HG02588 (cell line): ENCODE results near the gene YJEFN3.

ENCODE experiments used
- ATAC-seq: cut with Tn5 transposase; IDR thresholded peaks from one replicate; pipeline ENCODE4 v1.9.1; 2021; ENCODE audit warnings: mild to moderate bottlenecking, moderate library complexity; ENCODE audit not compliant: unreplicated experiment

The YJEFN3 gene

DNA sequence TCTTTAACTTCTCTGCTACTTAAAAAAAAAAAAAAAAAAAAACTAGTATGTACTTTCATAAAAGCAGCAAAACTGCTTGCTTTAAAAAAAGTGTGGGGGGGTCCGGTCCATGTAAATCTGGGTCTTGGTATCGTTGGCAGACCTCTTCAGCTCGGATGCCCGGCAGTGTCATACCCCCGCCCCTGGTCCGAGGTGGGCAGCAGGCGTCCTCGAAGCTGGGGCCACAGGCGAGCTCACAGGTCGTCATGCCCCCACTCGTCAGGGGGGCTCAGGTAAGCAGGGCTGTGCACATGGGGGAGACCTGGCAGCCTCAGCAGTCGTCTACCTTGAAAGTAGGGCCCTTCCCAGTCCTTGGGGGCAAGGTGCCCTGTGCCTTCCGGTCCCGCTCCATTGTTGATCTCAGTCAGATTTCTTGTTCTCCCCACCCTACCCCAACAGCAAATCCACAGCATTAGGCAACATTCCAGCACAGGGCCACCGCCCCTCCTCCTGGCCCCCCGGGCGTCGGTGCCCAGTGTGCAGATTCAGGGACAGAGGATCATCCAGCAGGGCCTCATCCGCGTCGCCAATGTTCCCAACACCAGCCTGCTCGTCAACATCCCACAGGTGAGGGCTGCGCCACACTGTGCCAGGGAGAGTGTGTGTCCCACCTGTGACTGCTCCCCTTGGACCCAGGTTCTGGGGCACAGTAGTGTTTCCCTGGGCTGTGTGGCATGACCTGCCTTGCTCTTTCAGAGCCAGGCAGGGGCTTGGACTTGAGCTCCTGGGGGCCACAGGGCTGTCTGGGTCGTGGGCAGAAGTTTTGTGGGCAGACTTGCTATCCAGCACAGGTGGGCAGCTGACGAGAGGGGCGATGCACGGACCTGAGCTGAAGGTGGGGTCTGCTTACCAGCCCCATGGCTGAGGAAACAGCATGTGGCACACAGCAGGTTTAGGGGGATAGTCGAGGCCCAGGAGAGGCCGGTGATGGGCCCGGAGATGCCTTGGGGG is 32.8 kb upstream of the YJEFN3 start:
- ATAC-seq, result no peak

DNA sequence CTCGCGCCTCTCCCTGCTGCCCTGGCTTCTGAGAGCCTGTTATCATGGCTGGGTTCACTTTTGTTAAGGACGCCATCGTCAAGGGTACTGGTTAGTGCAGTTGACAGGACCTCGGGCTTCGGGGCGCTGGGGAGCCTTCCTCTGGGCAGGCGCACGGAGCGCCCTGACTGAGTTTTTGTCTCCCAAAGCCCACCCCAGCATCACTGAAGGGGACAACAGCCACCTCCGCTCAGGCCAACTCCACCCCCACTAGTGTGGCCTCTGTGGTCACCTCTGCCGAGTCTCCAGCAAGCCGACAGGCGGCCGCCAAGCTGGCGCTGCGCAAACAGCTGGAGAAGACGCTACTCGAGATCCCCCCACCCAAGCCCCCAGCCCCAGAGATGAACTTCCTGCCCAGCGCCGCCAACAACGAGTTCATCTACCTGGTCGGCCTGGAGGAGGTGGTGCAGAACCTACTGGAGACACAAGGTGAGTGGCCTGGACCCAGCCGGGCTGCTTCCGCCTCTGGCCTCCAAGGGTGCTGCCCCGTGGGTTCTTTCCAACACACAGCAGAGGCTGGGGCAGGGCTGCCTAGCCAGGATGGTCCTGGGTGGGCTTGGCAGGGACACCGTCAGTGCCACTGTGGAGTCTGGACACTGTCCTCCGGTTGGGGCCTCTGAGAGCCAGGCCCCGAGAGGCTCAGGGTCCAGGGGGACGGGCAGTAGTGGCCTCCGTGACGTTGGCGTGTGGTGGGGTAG is 30.3 kb upstream of the YJEFN3 start:
- ATAC-seq, result no peak

DNA sequence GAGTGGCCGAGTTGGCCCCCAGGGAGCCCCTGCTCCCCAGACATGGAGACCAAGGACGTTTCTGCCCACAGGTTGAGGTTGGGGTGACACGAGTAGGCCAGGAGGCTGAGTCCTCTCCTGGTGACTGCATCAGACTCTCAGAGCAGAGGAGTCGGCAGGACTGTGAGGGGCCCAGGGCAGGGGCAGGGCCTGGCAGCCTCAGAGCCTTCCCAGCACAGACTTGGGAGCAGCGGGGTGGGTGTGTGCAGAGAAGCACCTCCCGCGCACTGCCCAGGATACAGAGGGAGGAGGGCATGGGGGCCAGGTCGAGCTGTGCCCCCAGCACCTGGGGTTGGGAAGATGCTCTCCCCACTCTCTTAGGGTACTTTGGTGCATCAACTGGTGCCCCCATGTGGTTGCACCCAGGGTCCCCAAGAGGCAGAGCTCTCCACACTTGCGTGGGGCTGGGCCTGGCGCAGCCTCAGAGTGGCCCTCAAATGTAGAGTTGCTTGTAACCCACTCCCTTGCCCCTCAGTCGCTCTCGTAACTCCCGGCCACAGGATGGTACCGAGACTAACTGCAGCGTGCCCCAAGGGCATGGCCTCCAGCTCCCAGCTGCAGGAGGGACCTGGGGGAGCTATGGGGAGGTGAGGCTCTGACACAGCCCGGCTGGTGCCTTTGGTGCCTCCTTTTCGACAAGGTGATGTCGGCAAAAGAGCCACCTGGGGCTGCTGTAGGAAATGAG is 29.3 kb upstream of the YJEFN3 start:
- ATAC-seq, result no peak

DNA sequence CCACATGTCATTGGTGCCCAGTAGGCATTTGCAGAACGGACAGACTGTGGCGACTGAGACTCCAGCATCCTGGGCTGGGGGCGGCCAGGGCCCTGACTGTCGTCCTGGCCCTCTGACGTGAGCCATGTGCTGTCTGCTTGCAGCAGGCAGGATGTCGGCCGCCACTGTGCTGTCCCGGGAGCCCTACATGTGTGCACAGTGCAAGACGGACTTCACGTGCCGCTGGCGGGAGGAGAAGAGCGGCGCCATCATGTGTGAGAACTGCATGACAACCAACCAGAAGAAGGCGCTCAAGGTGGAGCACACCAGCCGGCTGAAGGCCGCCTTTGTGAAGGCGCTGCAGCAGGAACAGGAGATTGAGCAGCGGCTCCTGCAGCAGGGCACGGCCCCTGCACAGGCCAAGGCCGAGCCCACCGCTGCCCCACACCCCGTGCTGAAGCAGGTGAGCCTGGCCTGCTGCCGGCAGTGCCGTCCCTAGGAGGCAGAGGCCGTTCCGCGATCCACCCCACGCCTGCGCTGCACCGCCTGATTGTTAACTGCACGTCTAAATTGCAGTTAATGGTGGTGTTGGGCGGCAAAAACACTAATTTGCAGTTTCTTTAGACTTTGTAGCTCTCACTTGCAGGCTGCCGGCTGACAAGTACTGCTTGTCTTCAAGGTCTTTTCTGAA is 27.6 kb upstream of the YJEFN3 start:
- ATAC-seq, result no peak

DNA sequence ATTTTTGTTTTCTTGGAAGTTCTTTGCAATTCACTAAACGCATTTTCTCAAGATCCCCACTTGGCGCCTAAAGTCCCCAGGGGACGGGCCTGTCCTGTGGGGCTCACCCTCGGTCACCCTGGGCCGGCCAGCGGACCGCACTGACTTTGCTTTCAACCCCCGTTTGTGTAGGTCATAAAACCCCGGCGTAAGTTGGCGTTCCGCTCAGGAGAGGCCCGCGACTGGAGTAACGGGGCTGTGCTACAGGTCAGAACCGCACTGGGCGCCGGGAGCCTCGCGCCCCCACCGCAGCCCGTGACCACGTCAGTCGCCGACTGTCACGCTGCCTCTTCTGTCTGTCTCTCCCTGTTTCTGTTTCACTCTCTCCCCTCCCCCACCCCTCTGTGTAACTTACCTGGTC is 26.9 kb upstream of the YJEFN3 start:
- ATAC-seq, result no peak

DNA sequence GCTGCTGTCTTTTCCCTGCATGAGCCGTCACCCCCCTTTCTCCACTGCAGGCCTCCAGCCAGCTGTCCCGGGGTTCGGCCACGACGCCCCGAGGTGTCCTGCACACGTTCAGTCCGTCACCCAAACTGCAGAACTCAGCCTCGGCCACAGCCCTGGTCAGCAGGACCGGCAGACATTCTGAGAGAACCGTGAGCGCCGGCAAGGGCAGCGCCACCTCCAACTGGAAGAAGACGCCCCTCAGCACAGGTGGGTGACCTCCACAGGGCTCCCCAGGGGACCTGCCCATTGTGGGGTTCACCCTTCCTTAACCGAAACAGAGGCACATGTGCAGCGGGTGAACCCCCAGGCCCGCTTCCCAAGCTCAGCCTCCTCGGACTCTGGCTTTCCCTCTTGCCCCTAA is 26.4 kb upstream of the YJEFN3 start:
- no peak for ATAC-seq

DNA sequence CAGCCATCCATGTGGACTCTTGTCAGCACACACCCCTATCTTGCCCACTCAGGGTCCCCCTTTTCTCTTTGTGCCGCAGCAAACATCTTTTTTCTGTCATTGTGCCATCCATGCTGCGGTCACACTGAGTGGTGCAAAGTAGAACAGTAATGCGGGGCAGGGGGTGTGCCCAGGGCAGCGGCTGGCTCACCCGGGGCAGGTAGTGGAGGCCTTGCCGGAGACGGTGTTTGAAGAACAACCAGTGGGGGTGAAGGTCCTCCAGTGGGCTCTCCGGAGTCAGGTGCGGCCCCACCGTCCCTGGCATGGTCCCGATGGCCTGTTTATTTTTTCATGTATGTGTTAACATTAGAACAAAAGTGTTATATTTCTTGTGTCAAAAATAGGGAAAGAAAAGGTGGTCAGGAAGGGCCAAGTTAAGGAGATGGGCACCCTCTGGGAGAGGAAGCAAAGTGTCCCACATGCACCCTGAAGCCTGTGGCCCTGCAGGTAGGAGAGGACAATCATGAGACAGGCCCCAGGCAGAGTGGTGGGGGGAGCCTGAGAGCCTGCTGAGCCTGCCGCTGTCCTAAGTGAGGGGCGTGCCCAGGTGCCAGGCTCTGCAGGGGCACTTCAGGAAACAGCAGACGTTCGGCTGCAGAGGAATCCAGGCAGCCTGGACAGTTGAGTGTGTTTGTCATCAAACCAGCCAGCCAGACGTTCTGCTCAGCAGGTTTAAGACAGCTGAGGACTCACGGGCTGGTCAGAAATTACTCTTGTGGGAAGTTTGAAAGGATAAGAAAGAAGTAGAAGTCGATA is 25.7 kb upstream of the YJEFN3 start:
- no peak for ATAC-seq

DNA sequence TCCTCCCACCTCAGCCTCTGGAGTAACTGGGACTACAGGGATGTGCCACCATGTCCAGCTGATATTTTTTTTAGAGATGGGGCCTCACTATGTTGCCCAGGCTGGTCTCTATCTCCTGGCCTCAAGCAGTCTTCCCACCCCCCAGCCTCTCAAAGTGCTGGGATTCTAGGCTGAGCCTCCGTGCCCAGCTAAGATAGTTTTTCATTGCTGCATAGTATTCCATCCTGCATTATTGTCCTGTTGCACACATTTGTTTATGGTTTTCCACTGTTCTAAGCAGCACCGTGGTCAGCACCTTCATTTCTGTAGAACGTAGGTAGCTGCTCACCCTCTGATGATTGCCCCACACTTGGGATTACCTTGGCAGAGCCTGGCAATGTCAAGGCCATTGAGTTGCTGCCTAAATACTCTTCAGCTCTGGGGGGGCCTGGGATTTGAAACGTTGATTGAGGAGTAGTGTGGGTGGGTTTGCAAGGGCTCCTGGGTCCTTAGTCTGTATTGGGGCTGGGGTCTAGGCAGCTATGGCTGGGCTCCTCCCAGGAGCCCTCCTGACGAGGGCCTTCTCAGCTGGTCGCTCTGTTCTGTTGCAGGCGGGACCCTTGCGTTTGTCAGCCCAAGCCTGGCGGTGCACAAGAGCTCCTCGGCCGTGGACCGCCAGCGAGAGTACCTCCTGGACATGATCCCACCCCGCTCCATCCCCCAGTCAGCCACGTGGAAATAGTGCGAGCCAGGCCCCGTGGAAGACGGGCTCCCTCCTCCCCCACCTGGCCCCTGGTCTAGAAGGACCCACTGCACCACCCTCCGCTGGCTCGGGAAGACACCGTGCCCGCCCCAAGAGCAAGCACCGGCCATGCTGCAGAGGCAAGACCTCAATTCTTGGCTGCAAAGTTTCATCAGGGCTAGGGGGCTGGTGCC is 23.7 kb upstream of the YJEFN3 start:
- no peak for ATAC-seq

DNA sequence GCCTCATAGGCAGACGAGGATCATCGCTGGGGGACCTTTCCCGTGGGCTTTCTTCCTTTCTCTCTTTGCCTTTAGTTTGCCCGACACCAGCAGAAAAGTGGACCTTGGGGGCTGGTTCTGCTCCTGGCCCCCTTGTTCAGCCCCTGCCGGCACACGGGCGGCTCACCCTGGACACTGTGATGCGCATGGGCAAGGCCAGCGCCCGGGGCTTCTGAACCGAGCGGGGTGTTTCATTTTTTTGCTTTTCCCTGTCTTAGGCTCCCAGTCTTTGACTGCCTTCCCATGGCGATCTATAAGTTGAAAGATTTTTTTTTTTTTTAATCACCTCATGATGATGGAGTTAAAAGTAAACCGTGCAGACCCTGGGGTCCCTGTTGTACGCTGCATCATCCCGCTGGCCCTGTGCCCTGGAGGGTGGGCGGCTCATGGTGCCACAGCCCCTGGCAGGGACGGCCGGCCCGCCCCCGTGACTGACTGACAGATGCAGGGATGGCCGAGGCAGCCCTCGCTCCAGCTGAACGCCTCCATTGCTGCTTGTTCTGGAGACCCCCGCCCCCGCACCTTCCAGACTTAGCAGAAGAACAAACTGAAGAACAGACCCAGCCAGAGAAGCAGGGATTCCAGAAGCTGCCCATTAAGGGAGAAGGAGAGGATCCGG is 22.9 kb upstream of the YJEFN3 start:
- no peak for ATAC-seq

DNA sequence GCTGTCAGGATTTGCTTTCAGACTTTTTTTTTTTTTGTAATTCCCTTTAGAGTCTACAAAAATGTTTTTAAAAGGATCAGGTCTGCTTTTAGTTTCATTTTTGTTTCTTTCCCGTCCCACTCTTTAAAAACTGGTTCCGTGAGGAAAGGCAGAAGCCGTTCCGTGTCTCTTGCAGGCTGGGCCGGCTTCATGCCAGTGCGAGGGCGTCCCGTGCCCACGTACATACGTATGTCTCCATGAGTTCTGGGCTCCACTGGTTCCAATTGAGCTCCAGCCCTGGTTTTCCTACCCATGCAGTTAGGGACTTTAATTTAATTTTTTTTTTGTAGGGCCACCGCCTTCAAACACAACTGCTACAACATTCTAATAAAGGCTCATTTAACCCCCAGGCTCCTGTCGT is 22.1 kb upstream of the YJEFN3 start:
- ATAC-seq, result no peak

DNA sequence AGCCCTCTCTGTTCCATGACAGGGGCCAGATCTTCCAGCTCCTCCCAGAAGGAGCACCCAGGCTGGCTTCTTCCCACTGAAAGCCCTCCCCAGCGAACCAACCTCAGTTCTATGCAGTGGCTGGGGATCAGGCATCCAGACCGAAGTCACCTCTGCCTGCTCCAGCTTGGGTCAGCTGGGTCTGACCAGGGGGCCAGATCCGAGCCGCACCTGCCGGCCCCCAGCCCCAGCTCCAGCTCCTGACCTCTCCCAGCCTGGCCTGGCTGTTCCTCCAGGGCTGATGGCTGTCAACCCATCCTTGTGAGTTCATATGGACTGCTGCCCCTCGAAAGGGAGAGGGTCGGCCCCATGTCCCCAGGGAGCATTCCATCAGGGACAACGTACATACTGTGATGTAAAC is 21.4 kb upstream of the YJEFN3 start:
- ATAC-seq, result no peak

DNA sequence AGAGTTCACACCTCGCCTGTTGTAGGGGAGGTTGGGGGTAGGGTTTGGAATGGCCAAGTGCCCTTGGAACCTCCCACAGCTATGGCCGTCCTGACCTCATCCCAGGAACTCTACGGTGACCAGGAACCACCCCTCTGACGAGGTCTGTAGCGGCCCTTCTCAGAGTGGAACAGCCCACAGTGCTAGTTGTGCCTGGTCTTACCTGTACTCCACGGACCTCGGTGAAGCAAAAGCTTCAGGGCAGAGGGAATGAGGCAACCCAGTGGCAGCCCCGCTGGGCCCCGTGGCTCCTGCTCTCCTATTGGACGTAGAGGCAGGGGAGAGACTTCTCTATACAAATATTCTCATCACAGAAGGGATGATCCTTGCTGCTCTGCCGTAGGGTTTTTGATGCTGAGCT is 20.5 kb upstream of the YJEFN3 start:
- no peak for ATAC-seq

DNA sequence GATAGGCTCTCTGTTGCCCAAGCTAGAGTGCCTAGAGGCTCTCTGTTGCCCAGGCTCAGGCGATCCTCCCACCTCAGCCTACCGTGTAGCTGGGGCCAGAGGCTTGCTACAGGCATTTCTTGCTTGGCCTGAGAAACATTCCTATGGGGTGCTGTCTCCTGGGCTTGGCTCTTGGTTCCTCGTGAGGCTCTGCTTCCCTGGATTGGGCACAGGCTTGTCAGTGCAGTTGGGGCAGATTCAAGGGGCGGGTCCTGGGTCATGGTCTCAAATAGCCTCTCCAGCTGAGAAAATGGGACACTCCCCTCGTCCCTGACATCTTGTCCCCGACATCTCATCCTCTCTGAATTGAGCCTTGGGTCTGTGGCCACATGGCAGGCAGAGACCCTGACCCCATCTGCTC is 18.3 kb upstream of the YJEFN3 start:
- ATAC-seq, result no peak

DNA sequence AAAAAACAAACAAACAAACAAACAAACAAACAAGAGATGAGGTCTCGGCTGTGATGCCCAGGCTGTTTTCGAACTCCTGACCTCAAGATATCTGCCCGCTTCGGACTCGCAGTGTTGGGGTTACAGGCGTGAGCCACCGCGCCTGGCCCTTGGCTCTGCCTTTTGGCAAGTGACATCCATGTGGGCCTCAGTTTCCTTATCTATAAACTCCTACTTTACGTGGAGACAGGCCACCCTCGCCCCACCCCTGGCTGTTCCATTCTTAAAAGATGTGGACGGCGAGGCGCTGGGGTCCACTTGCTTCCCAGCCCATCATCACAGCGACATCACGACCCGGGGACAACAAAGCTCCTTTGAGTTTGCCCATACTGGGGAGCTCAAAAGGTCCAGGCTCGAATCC is 15.0 kb upstream of the YJEFN3 start:
- no peak for ATAC-seq

DNA sequence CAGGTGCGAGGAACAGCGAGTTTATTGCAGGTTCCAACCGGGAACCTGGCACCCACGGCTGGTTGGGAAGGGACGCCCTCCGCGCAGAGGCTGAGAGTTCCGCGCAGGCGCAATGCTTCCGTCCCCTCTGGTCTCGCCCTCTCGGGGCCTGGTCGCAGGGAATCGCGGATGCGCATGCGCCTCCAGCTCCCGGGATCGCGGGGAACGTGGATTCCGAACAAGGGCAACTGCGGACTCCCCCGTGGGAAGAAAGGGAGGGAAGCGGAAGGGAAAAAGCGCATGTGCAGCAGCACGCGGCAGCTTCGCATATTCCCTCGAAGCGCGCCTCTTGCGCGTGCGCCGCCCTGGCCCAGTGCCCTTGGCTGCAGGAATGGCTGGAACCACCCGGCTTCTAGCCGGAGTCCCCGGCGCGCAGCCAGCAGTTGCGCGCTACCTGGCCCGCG is 14.5 kb upstream of the YJEFN3 start:
- ATAC-seq, result no peak

DNA sequence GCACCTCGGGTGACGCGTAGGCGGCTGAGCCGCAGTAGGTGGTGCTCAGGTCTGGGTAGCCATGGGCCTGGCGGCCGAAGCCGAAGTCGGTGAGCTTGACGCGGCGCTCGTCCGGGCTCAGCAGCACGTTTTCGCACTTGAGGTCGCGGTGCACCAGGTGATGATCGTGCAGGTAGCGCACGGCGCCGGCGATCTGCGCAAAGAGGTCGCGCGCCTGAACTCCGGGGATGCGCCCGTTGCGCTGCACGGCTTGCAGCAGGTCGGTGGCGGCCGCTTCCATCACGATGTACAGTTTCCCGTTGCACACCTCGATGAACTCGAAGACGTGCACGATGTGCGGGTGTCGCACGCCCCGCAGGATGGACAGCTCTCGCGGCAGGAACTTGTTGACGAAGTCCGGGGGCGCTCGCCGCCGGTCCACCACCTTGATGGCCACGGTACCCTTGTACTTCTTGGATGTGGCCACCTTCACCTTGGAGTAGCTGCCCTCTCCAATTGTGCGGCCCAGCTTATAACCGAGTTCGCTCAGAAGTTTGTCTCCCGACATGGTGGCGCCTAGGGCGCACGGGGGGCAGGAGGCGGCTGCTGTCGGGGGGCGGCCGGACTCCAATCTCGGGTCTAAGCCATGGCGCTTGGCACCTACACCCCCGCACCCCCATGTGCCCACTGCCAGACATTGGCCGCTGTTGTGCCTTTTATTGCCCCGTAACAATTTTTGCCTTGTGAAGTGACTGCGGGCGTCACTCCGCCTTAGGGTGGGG is 13.7 kb upstream of the YJEFN3 start, which contains the start of gene TSSK6:
TSSK6 (minus strand) TSS at position 668 of the 761 bp plus-strand sequence; CDS start at position 547, 121 bp downstream.
- ATAC-seq, result no peak

DNA sequence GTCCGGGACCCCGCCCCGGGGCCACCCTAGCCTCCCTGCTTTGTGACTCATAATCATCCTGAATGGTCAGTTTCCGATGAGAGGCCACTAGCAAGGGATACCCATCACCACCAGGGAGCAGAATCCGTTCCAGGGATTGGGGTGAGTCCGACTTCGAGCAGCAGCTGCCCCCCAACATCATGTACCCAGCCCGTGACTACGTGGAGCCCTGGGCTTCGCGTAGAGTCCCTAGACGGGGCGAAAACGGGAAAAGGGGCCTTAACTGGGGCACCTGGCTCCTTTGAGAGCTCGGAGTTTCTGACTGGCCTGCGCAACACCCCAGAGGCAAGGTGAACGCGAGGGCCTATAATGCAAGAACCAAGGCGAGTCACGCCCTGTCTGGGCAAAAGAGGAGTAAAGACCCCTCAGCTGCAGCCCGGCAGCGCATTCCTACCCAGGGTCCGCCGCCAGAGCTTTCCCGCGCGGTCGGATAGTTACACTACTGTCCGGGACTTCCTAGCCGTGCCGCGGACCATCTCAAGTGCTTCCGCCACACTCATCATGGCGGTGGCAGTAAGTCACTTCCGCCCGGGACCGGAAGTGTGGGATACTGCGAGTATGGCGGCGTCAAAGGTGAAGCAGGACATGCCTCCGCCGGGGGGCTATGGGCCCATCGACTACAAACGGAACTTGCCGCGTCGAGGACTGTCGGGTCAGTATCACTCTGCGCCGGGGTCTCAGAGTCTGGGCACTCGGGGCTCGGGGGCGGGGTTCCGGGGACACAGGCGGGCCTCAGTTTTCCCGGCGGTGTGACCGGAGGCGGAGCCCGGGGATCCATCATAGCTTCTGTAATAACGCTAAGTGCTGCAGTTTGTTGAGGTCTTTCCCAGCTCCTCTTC is 12.8 kb upstream of the YJEFN3 start, which contains the start of gene NDUFA13:
NDUFA13 (plus strand) TSS at position 584 of the 878 bp plus-strand sequence; CDS start at position 598, 14 bp downstream.
- peak; percentile 87 for ATAC-seq
